SK-N-MC (cell line): Measurements from ENCODE around the gene TESK1.

Source experiments
- DNase-seq: peaks from one replicate; pipeline ENCODE4 v3.0.0-alpha.2; 2011; ENCODE audit warnings: low read depth, low spot score
- H3K27ac ChIP-seq: fragments of 200-600 bp; sonication (generic); 2 replicates; pipeline ENCODE4 v1.5.1; 2016; ENCODE audit warnings: mixed run types
- H3K36me3 ChIP-seq: fragments of 200-600 bp; sonication (generic); 2 replicates; pipeline ENCODE4 v1.6.1; 2017; ENCODE audit warnings: antibody characterized with exemption, low read length, mixed read lengths; ENCODE audit not compliant: insufficient read depth
- H3K4me3 ChIP-seq: fragments of 200-600 bp; sonication (generic); 2 replicates; pipeline ENCODE4 v1.5.1; 2016
- H3K9ac ChIP-seq: fragments of 200-600 bp; sonication (generic); 2 replicates; pipeline ENCODE4 v1.8.0; 2017; ENCODE audit warnings: mixed run types, mixed read lengths; ENCODE audit not compliant: insufficient read length
- H3K9me3 ChIP-seq: fragments of 200-600 bp; sonication (generic); 2 replicates; pipeline ENCODE4 v1.6.1; 2017; ENCODE audit warnings: low read depth, mild to moderate bottlenecking, antibody characterized with exemption, low read length, moderate library complexity, mixed read lengths
- EZH2 ChIP-seq: fragments of 200-600 bp; sonication (generic); IDR thresholded peaks from one replicate; pipeline ENCODE4 v1.6.1; 2017; ENCODE audit warnings: antibody characterized with exemption
- FOXP2 ChIP-seq: optimal IDR thresholded peaks from 2 replicates; pipeline ENCODE3; 2011; ENCODE audit warnings: mild to moderate bottlenecking, moderate library complexity; ENCODE audit not compliant: insufficient read depth; ENCODE audit errors: extremely low read length, control extremely low read depth
- POLR2AphosphoS5 ChIP-seq: IDR thresholded peaks from 2 replicates; pipeline ENCODE4 v1.6.1; 2012; ENCODE audit warnings: mild to moderate bottlenecking, low read depth, low read length, borderline replicate concordance

The TESK1 gene

DNA sequence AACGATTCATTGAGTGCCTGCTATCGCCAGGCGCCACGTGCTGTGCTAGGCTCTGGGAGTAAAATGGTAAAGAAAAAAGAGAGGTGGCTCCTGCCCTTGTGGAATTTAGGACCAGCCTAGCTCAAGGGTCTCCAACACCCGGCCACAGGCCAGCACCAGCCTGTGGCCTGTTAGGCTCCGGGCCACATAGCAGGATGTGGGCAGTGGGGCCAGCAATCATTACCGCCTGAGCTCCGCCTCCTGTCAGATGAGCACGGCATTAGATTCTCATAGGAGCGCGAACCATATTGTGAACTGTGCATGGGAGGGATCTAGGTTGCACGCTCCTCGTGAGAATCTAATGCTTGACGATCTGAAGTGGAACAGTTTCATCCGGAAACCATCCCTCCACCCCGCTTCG is 51.3 kb downstream of the TESK1 start:
- TF ChIP-seq POLR2AphosphoS5 (no peak), EZH2 (no peak), FOXP2 (no peak)
- no peak overlapping the region for H3K27ac ChIP-seq
- no peaks in the 10 kb centered on the region for H3K9me3 ChIP-seq
- peaks cover 10% of the 10 kb centered on the region; the same call in 1 of the 2 replicates for H3K36me3 ChIP-seq
- H3K9ac ChIP-seq = no peak overlapping the region
- DNase-seq = no peak
- H3K4me3 ChIP-seq = no peak overlapping the region

DNA sequence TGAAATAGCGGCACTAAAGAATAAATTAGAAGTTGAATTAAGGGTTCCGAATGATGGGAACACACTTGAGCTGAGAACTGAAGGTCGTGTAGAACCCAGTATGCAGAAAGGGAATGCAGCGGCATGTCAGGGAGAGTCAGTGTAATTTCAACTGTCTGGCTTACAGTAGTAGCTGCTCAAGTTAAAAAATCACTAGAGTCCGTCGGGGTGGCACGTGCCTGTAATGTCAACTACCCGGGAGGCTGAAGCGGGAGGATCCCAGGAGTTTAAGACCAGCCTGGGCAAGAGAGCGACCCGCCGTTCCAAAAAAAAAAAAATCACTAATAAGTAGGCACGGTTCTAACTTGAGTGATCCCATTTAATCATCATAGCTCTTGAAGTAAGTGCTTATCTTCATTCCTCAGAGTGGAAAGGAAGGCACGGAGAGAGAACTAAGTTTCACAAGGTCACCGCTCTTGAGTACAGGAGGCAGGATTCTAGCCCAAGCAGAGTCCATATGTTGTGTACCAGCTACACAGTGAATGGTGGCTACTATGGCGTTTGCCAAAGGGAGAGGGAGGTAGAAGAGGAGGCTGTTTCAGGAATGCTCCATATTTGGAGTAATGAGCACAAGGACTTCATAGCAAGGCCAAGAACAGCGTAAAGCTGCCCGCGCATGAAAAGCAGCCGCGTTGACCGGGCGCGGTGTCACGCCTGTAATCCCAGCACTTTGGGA is 51.9 kb downstream of the TESK1 start:
- peak overlapping the region; percentile 46; the same call in 1 of the 2 replicates for H3K27ac ChIP-seq
- no peak overlapping the region for H3K9ac ChIP-seq
- no peak for DNase-seq
- H3K36me3 ChIP-seq = peaks cover 14% of the 10 kb centered on the region
- H3K4me3 ChIP-seq = peak overlapping the region; percentile 90
- H3K9me3 ChIP-seq = no peaks in the 10 kb centered on the region
- TF ChIP-seq EZH2 (no peak), POLR2AphosphoS5 (no peak)

DNA sequence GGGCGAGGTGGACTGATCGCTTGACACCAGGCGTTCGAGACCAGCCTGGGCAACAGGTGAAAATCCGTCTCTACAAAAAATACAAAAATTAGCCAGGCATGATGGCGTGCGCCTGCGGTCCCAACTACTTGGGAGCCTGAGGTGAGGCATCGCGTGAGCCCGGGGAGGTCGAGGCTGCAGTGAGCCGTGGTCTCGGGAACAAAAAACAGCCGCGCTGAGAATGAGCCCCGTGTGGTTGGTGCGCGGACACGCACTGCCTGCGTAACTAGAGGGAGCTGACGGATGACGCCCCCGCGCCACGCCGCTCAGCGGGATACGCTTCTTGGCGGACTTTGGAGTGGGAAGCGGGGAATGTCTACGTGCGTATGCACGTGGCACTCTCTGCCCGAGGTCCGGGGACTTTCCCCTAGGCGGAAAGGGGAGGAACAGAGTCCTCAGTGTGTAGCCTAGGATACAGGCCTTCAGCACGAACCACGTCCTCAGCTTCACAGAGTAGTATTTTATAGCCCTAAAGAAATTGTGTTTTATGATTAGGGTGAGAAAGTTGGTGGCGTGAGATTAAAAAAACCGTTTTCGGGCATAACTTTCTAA is 52.6 kb downstream of the TESK1 start, which contains the start of gene RMRP:
Gene RMRP, minus strand, starts transcription at position 474 of the 591 bp plus-strand sequence.
- peak within 1 kb of the TSS; percentile 90 for H3K4me3 ChIP-seq
- peak within 1 kb of the TSS; percentile 97 for H3K27ac ChIP-seq
- peaks cover 20% of the 10 kb centered on the region for H3K36me3 ChIP-seq
- H3K9ac ChIP-seq = peak within 1 kb of the TSS; percentile 86
- no peaks in the 10 kb centered on the region for H3K9me3 ChIP-seq
- TF ChIP-seq POLR2AphosphoS5 = no peak
- TF ChIP-seq FOXP2 = peak; percentile 32
- peak; percentile 97 for DNase-seq

DNA sequence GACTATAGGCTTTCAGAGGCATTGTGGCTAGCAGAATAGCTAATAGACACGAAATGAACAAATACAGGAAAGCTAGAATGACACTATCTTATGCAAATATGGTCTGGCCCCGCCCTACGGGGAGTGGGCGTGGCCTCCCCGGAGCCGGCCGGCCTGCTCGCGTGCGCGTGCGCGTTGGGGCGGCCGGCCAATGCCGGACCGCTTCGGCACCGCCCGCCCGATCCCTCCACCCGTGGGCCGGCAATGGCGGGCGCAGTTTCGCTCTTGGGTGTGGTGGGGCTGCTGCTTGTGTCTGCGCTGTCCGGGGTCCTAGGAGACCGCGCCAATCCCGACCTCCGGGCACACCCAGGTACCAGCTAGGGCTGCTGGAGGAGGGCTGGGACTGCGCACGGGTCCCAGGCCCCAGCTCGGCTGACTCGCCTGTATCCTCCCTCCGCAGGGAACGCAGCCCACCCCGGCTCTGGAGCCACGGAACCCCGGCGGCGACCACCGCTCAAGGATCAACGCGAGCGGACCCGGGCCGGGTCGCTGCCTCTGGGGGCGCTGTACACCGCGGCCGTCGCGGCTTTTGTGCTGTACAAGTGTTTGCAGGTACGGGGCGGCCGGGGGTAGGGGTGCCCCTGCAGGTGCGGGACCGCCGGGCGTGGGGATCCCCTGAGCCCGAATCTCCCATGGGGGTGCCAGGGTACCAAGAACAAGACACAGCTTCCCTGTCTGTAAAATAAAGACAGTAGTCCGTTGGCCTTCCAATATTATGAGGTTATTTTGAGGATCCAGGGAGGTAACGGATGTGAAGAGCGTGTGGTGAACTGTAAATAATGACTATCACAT is 53.3 kb downstream of the TESK1 start, which contains the start of gene CCDC107:
Gene CCDC107, plus strand, starts transcription at position 156 of the 831 bp plus-strand sequence. Its CDS starts 88 bp downstream, at position 244.
- Histone ChIP-seq H3K4me3 (peak within 1 kb of the TSS; percentile 90), H3K9me3 (no peaks in the 10 kb centered on the region), H3K9ac (peak within 1 kb of the TSS; percentile 86), H3K36me3 (peaks cover 27% of the 10 kb centered on the region), H3K27ac (peak within 1 kb of the TSS; percentile 97)
- no peak for DNase-seq
- TF ChIP-seq FOXP2 = no peak
- no peak for TF ChIP-seq EZH2
- peak; percentile 70 for TF ChIP-seq POLR2AphosphoS5

DNA sequence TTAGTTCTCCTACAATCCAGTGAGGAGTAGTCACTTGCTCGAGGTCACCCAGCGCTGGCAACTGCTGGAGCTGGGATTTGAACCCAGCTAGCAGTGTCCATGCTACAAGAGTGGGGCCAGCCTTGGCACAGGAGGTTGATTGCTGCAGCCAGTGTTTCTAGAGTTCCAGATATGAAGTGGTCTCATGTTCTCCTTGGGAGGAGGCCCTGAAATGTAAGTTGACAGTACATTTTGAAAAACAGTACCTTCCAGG is 53.8 kb downstream of the TESK1 start:
- Histone ChIP-seq H3K36me3 (peaks cover 27% of the 10 kb centered on the region), H3K4me3 (peak overlapping the region; percentile 90), H3K27ac (peak overlapping the region; percentile 38; the same call in 1 of the 2 replicates), H3K9me3 (no peaks in the 10 kb centered on the region), H3K9ac (peak overlapping the region; percentile 86)
- TF ChIP-seq FOXP2 (no peak), EZH2 (no peak), POLR2AphosphoS5 (no peak)
- DNase-seq = no peak

DNA sequence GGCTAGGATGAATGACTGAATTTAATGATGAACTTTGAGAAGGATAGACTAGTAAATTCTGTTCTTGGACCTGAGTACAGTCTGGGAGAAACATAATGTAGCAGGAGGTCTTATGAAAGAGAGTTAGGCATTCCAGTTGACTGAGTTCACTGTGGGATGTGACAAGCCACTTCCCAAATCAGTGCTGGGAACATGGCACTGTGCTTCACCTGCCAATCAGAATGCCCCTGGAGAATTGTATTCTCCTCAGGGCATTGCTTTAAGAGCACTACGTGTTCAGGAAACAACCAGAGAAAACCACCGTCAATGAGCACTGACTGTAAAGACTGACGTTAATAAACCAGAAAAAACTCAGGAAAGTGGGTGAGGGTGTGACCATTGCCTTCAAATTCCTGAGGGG is 54.3 kb downstream of the TESK1 start:
- H3K4me3 ChIP-seq = peak overlapping the region; percentile 90
- no peak for DNase-seq
- peak overlapping the region; percentile 38; the same call in 1 of the 2 replicates for H3K27ac ChIP-seq
- H3K9me3 ChIP-seq = no peaks in the 10 kb centered on the region
- H3K36me3 ChIP-seq = peaks cover 27% of the 10 kb centered on the region
- TF ChIP-seq EZH2 (no peak), FOXP2 (no peak), POLR2AphosphoS5 (no peak; the same call in 1 of the 2 replicates)
- H3K9ac ChIP-seq = peak overlapping the region; percentile 86
